ENCODE results near the gene IGSF22.
A peak's percentile ranks its signal among the peaks of the same experiment; 100 is the strongest.

Gene IGSF22

GRCh38 chr11:18726040-18726439 lies at the start of gene IGSF22:
IGSF22 (minus strand) TSS chr11:18726188; CDS start chr11:18724236, 1,952 bp downstream.
- no peak for DNase-seq

GRCh38 chr11:18774801-18775200 lies 48.8 kb upstream of the IGSF22 start:
- DNase-seq = no peak

GRCh38 chr11:18773681-18774080 lies 47.7 kb upstream of the IGSF22 start:
- DNase-seq = no peak

GRCh38 chr11:18773104-18773503 lies 47.1 kb upstream of the IGSF22 start:
- DNase-seq = no peak

GRCh38 chr11:18772211-18772610 lies 46.2 kb upstream of the IGSF22 start:
- no peak for DNase-seq

GRCh38 chr11:18771266-18772035 lies 45.5 kb upstream of the IGSF22 start:
- DNase-seq = no peak

- no peak for DNase-seq
Measured at GRCh38 chr11:18770479-18771125, 44.6 kb upstream of the IGSF22 start.

- peak; percentile 47 for DNase-seq
Measured at GRCh38 chr11:18769802-18770456, 43.9 kb upstream of the IGSF22 start.

GRCh38 chr11:18768978-18769377 lies 43.0 kb upstream of the IGSF22 start:
- no peak for DNase-seq

GRCh38 chr11:18768472-18768901 lies 42.5 kb upstream of the IGSF22 start:
- no peak for DNase-seq

- DNase-seq = no peak
Measured at GRCh38 chr11:18766015-18766414, 40.0 kb upstream of the IGSF22 start.

GRCh38 chr11:18765554-18765953 lies 39.6 kb upstream of the IGSF22 start:
- no peak for DNase-seq

- no peak for DNase-seq
Measured at GRCh38 chr11:18761741-18762140, 35.8 kb upstream of the IGSF22 start.

GRCh38 chr11:18761144-18761543 lies 35.2 kb upstream of the IGSF22 start:
- no peak for DNase-seq

- no peak for DNase-seq
Measured at GRCh38 chr11:18757811-18758210, 31.8 kb upstream of the IGSF22 start.

- no peak for DNase-seq
Measured at GRCh38 chr11:18756889-18757288, 30.9 kb upstream of the IGSF22 start.

GRCh38 chr11:18754308-18754707 lies 28.3 kb upstream of the IGSF22 start:
- no peak for DNase-seq

- DNase-seq = no peak
Measured at GRCh38 chr11:18752502-18752901, 26.5 kb upstream of the IGSF22 start.

GRCh38 chr11:18750944-18751343 lies 25.0 kb upstream of the IGSF22 start:
- DNase-seq = no peak

- DNase-seq = no peak
Measured at GRCh38 chr11:18749681-18750319, 23.8 kb upstream of the IGSF22 start.

- DNase-seq = no peak
Measured at GRCh38 chr11:18748766-18749365, 22.9 kb upstream of the IGSF22 start.

GRCh38 chr11:18745251-18745650 lies 19.3 kb upstream of the IGSF22 start:
- no peak for DNase-seq

- DNase-seq = no peak
Measured at GRCh38 chr11:18743900-18744514, 18.0 kb upstream of the IGSF22 start.
